NCI-H524 treated with DMSO at 0.1 percent for 48 hours (cell line): Measurements from ENCODE around the gene OPTN.
"Not testable (repeated sequence)": the region's sequence is repeated elsewhere in the genome, so short reads cannot be mapped to it uniquely, and the experiment has no call there.

Source experiments
- DNase-seq: peaks from one replicate; lab custom pipeline; 2025; lab: John Stamatoyannopoulos, UW

OPTN gene

DNA sequence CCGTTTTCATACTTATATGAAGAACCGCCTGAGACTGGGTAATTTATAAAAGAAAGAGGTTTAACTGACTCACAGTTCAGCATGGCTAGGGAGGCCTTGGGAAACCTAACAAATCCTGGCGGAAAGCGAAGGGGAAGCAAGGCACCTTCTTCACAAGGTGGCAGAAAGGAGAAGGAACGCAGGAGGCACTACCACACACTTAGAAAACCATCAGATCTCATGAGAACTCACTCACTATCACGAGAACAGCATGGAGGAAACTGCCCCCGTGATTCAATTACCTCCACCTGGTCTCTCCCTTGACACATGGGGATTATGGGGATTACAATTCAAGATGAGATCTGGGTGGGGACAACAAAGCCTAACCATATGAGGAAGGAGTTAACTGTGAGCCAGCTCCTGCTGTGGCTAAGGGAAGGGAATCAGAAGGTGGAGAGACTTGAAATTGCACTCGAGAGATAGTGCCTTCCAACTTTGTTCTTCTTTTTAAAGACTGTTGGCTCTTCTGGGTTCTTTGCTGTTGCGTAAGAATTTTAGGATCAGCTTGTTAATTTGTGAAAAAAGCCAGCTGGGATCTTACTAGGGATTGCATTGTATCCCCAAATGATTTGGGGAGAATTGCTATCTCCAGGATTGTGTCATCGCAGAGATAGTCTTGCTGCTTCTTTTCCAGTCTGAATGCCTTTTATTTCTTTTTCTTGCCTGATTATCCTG lies 21.0 kb downstream of the OPTN start:
- no peak for DNase-seq

DNA sequence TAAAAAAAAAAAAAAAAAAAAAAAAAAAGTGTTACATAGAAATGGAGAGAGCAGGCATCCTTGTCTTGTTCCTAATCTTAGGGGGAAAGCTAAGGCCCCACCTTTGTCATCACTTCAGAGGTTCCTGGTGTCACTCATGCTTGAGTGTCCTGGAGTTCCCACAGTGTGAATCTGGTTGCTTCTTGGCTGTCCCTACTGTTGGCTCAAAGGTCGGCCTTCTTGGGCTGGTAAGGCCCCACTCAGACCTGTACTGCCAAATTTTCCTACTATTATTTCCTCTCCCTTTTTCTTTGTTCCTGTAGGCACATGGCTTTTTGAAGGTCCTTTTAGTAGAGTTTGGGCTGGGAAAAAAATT lies 21.5 kb downstream of the OPTN start:
- no peak for DNase-seq

DNA sequence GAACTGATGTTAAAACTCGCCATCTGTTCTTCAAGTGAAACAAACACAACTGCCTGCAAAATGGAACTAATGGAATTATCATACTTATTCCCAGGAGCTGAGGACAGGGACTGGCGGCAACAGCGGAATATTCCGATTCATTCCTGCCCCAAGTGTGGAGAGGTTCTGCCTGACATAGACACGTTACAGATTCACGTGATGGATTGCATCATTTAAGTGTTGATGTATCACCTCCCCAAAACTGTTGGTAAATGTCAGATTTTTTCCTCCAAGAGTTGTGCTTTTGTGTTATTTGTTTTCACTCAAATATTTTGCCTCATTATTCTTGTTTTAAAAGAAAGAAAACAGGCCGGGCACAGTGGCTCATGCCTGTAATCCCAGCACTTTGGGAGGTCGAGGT lies 36.7 kb downstream of the OPTN start:
- DNase-seq, result no peak

DNA sequence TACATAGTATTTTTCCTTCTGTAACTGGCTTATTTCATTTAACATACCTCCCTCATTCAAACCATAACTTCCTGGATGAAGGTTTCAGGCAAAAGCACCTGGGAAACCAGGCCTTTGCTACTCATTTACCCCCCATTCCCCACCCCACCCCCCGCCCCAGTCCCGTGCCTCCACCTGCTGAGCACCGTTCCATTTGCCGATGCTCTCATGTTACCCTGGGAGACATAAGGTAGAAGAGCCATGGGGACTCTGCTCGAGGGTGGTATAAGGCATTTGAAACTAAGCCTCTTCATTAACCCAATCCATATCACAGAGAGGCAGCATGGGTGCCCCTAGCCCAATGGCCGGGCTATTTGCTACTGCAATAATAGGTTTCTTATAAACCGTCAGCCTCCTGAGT lies 39.2 kb downstream of the OPTN start:
- DNase-seq, result no peak

DNA sequence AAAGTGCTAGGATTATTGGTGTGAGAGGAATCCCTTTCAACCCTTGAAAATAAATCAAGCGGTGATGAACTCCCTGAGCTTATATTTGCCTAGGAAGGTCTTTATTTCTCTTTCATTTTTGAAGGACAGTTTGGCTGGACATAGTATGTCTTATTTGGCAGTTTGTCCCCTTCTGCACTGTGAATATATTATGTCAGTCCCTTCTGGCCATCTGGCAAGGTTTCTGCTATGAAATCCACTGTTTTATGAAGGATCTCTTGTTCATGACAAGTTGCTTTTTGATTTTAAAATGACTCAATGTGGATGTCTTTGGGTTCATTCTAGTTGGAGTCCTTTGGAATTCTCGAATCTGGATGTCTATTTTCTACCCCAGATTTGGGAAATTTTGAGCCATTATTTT lies 39.7 kb downstream of the OPTN start:
- DNase-seq, result no peak

DNA sequence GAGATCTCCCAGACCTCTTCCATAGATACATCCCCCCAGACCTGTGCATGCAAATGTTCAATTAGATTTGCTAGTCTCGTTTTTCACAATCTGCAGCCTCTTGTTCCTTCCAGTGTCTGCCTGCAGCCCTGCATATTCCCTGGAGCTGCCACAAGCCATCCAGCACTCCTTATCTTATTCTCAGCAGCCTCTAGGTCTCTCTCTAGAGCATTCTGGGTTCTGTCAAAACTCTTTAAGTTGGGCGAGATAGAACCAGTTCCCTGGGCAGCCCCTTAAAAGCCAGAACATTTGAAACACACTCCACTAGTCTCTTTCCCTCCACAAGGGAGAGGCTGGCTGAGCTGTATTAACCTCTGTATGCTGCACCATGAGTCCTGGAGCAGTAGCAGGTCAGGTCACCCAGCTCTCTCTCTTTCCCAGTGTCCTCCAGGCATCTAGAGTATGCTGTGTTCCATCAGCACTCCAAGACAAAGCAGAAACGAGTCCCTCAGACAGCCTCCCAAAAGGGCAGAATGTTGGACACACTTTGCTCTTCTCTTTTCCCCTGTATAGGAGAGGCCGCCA lies 40.7 kb downstream of the OPTN start:
- DNase-seq, result no peak

DNA sequence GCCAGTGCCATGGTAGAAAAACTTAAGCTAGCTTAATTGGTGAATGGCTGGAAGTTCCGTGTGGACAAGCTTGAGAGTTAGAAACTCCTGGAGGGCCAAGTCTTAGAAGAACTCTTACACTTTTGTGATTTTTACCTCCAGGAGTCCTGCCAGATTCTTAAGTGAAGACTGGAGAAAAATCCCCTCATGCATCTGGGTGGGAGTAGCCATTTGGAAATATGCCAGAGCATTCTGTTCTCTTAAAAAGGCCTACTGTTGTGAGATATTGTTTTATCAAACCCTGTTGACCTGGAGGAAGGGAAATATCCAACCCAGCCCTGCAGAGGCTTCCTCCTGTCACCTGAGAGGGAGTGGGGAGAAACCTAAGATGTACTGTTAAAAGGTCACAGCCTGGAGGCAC lies 43.8 kb downstream of the OPTN start:
- no peak for DNase-seq

DNA sequence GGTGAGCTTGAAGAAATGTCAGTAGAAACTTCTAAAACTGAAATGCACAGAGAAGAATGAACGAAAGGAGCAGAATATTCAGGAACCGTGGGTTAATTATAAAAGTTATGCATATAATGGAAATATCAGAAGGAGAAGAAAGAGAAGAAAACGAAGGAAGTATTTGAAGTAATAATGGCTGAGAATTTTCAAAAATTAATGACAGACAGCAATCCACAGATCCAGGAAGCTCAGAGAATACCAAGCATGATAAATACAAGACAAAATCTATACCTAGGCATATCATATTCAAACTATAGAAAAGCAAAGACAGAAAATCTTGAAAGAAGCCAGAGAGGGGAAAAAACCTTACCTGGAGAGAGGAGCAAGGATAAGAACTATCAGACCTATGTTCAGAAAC lies 44.9 kb downstream of the OPTN start:
- no peak for DNase-seq

DNA sequence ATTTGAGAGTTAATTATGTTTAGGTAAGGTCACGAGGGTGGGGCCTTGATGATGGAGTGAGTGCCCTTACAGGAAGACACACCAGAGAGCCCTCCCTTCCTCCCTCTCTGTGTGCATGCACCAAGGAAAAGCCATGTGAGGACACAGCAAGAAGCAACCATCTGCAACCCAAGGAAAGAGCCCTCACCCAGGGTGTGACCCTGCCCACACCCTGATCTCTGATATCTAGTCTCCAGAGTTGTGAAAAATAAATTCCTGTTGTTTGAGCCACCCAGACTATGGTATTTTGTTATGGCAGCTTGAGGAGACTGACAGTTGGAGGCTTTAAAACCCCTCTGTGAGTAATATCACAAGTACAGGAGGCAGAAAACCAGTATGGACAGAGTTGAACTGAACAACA lies 46.4 kb downstream of the OPTN start:
- no peak for DNase-seq

DNA sequence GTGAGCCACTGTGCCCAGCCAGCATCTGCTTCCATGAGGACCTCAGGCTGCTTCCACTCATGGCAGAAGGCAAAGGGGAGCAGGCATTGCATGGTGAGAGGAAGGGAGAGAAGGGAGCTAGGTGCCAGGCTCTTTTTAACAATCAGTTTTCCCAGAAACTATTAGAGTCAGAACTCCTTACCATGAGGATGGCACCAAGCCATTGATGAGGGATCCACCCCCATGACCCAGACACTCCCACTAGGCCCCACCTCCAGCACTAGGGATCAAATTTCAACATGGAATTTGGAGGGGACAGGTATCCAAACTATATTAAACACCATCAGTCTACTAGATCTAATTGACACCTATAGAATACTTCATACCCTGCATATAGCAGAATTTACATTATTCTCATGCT lies 47.2 kb downstream of the OPTN start:
- DNase-seq, result no peak

DNA sequence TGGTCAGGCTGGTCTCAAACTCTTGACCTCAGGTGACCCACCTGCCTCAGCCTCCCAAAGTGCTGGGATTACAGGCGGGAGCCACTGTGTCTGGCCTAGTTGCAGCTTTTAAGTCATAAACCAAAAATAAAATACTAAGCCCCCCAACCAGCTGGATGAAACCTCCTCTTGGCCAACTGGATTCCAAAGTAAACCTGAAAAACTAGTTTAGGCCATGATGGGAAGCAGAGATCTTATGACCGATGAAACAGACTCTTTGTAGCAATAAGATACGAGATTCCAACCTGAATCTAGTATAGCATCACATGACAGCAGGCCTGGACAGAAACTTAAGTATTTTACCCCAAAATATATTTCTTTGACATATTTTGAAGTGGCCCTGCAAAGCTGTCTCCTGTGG lies 52.3 kb downstream of the OPTN start:
- DNase-seq, result no peak

DNA sequence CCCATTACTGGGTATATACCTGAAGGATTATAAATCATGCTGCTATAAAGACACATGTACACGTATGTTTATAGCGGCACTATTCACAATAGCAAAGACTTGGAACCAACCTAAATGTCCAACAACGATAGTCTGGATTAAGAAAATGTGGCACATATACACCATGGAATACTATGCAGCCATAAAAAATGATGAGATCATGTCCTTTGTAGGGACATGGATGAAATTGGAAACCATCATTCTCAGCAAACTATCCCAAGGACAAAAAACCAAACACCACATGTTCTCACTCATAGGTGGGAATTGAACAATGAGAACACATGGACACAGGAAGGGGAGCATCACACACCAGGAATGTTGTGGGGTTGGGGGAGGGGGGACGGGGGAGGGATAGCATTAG lies 55.9 kb downstream of the OPTN start:
- DNase-seq, result not testable (repeated sequence)

DNA sequence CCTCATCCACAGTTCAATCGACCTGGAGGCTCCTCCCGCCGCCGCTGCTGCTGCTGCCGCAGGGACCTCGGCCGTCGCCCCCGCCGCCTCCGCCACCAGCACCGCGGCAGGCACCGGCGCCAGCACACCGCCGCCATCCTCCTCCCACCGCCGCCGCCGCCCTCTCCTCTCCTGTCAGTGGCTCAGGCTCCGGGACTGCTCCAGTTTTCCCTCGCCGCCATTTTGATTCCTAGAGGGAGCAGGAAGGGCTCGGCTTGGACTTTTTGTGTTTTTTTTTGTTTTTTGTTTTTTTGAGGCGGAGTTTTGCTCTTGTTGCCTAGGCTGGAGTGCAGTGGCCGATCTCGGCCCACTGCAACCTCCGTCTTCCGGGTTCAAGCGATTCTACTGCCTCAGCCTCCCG lies 58.4 kb downstream of the OPTN start:
- no peak for DNase-seq

DNA sequence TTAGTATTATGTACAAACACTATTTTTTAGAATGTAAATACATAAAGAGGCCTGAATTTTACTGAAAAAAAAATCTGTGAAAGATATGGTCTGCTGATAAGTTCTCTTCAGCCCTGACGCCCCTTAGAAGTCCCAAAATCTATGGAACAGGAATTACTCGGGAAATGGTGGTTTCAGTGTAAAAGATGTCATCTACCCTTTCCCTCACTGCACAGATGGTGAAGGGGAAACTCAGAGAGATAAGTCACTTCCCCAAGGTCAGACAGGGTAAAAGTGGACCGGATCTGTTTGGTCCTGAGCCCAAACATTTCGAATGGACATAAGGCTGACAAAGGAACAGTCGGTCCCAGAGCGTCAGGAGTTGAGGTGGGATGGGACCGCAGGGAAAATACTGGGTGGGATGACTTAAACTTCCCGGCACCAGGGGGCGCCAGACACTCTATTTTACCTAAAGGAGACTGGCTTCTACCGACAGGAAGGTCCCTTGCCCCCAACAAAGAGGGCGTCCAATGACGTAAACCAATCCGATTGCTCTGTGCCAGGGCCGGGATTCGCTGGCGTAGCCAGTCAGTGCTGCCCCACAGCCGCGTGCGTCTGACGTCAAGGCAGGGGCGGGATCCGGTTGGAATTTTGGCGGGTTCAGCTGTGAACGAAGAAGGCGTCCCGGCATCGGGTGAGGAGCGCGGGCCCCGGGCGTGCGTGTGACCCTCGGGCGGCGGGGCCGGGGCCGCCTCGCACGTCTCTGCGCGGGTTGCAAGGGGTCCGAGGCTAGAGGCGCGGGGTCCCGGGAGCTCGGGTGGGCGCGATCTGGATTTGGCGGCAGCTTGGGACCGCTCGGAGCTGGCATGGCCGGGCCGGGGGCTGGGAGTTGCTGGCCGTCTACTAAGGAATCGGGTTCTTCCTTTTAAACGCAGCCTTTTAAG lies 61.2 kb downstream of the OPTN start, which contains the start of gene MCM10:
MCM10 (plus strand) TSS at position 625 of the 923 bp plus-strand sequence. CDS start 2,645 bp downstream, outside the sequence.
- DNase-seq, result peak; percentile 50

DNA sequence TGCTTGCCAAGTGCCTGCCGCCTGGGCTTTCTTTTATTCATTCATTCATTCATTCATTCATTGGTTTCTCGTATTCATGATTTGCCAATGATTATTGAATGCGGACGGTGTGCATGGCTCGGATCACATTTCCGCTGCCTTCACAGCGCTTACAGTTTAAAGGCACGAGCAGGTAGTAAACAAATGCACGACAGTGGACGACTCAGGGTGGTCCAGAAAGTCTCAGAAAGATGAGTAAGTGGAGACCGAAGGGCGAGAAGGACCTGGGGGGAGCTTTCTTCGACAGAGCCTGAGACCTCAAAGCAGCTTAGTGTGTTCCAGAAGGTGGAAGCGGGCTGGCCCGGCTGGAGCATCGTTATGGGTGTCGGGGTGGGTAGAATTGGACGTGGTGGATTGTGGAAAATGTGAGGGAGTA lies 61.9 kb downstream of the OPTN start:
- no peak for DNase-seq

DNA sequence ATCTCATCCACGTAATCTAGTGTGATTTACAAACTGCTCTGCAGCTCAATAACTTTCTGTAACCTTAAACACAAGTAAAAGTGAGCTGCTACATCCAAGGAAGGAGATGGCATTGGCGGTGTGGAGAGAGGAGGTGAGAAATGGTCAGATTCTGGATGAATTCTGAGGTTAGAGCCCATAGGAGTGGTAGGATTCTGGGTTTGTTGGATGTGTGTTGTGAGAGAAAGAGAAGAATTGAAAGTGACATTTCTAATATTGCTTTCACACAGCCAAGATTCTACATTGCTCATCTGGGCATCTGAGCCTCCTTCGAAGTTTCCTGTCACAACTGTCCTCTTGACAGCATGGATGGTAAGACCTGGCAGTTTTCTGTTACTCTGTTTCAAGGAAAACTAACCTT lies 63.9 kb downstream of the OPTN start:
- DNase-seq, result no peak

DNA sequence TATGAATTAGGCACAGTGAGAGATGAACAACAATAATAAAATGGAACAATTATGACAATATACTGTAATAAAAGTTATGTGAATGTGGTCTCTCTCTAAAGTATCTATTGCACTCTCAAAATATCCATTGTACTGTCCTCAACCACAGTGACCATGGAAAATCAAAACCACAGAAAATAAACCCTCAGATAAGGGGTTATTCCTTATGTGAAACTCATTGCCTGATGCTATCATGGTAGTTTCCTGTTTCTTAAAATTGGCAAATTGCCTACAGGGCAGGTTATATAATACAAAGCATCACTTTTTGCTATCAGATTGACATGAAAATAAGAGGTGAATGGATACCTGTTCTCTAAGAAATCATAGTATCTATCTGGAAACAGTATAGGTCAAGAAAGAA lies 65.2 kb downstream of the OPTN start:
- DNase-seq, result no peak

DNA sequence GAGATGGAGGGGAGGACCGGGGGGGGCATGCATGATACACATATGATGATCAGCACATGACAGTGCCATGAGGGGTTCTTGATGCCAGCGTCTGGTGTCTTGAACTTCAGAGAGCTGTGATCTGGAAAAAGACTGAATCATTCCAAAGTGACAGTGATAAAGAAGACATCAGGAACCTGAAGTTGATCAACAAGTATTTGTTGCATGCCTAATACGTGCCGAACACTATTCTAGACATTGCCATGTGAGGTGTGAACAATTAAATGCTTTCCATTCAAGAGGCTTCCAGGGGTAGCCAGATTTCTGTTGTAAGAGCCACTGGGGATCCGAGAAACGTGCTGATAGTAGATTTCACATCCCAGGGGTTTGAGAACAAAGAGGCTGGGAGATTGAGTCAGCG lies 67.6 kb downstream of the OPTN start:
- DNase-seq, result no peak

DNA sequence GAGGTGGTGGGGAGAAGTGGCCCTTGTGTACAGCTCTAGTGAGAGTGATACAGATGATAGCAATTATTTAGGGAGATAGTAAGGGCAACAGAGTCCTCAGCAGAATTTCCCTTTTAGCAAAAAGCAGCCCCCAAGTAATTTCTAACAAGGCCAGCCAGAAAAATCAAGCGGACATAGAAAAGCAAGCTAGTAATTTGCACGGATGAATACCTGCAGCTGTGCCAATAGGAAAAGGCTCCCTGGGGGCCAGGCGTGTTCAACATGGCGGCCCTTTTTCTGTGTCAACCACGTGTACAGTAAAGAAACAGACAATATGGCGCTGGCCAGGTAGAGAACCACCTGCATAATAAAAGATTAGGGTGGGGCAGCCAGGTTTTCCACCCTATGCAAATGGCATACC lies 68.8 kb downstream of the OPTN start:
- DNase-seq, result no peak

DNA sequence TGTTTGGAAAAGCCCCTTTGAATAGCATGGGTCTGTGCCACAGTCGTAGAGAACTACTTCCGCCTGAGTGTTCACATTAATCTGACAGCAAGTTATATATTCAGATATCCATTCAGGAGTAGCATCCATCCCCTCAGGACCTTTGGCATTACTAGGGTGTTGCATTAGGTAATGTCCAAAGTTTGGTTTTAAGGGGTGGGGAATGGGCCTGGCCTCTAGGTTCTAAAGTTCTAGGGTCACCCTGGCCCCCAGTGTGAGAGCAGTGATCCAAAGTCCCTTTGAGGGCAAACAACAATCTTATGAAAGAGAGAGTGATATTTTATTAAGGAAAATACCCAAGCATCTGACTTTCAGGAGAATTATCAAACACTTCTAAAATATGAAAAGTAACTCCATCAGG lies 73.7 kb downstream of the OPTN start:
- no peak for DNase-seq

DNA sequence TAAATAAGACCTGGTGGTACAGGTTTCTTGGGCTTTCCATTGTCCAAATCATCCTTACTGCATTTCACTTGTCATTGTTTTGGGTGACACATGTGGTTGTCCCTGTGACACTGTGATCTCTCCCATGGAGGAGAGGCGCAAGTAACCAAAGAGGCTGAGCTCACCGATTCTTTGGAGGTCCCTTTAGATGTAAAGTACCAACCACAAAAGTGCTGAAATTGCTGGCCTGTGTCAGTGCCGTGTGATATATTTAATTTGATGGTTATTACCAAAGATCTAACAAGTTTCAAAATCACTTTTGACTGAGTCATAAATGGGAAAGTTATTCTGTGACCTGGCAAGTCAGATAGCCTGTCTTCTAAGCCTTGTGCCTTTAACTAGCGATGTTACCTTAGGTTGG lies 80.8 kb downstream of the OPTN start:
- no peak for DNase-seq

DNA sequence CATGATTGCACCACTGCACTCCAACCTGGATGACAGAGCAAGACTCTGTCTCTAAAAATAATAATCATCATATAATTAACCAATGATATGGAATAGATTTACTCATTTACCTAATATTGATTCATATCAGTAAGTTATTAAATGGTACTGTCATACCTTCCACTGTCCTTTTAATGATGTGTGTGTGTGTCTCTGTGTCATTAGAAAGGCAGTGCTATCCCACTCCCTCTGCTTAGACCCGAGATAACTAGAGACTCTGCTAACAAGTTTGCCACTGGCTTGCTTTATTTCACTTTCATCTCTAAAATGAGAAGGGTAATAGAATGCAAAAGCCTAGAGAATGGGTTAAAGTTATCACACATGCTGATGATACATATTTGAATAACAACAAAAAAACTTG lies 82.5 kb downstream of the OPTN start:
- no peak for DNase-seq

DNA sequence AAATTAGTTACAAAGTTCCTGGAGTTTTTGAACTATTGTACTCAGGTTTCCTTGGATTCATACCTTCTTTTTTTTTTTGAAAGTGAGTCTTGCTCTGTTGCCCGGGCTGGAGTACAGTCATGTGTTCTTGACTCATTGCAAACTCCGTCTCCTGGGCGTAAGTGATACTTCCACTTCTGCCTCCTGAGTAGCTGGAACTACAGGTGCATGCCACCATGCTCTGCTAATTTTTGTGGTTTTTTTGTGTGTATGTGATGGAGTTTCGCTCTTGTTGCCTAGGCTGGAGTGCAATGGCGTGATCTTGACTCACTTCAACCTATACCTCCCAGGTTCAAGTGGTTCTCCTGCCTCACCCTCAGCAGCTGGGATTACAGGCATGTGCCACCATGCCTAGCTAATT lies 83.7 kb downstream of the OPTN start:
- no peak for DNase-seq
